Measurements from ENCODE around the gene REM1. TPM values are rescaled to one million over a fixed set of nuclear protein-coding genes. Genes with fewer than 3 reads are reported as not detected.
A peak's percentile ranks its signal among the peaks of the same experiment; 100 is the strongest.
"Not testable (repeated sequence)": the region's sequence is repeated elsewhere in the genome, so short reads cannot be mapped to it uniquely, and the experiment has no call there.

The REM1 gene
- total and polyA plus RNA-seq, 3 donors from 2014 or later, result 1.9 to 3.4 (median 2.6) TPM

- intact Hi-C loops (cut with DNase I; ENCODE audit: low total_unique reads), result no loop called here
- no peaks in the 10 kb centered on the region for H3K9me3 ChIP-seq
- no peaks in the 10 kb centered on the region for H3K36me3 ChIP-seq (ENCODE audit: low read depth, missing control alignments)
- TF ChIP-seq POLR2A (IDR thresholded peaks at IDR 0.05) (no peak), CTCF (IDR thresholded peaks at IDR 0.05) (no peak)
- peak overlapping the region; percentile 71 to 89 for H3K4me3 ChIP-seq
- no peaks in the 10 kb centered on the region for H3K27me3 ChIP-seq
- H3K4me1 ChIP-seq, result peaks cover 27% of the 10 kb centered on the region
- no peak for DNase-seq
- H3K27ac ChIP-seq, result peak overlapping the region in 1 of 2 donors; percentile 33
- WGBS, 2 donors, result 5 to 8% methylated on average over 4 of the region's 4 CpGs
Observed at GRCh38 chr20:31515072-31515774, 40.1 kb downstream of the REM1 start.

GRCh38 chr20:31515775-31516107, 40.7 kb downstream of the REM1 start:
- Histone ChIP-seq H3K4me3 (no peak overlapping the region), H3K27ac (no peak overlapping the region), H3K9me3 (no peaks in the 10 kb centered on the region), H3K27me3 (no peaks in the 10 kb centered on the region), H3K36me3 (ENCODE audit: low read depth, missing control alignments) (no peaks in the 10 kb centered on the region), H3K4me1 (peaks cover 27% of the 10 kb centered on the region)
- WGBS, 2 donors, result 75 to 82% methylated on average over 3 of the region's 3 CpGs
- TF ChIP-seq POLR2A (IDR thresholded peaks at IDR 0.05) (no peak), CTCF (IDR thresholded peaks at IDR 0.05) (no peak)
- no peak for DNase-seq
- intact Hi-C loops (cut with DNase I; ENCODE audit: low total_unique reads), result no loop called here

- 82 to 83% methylated on average over 4 of the region's 4 CpGs for WGBS, 2 donors
- Histone ChIP-seq H3K4me1 (peaks cover 27% of the 10 kb centered on the region), H3K36me3 (ENCODE audit: low read depth, missing control alignments) (no peaks in the 10 kb centered on the region), H3K27ac (no peak overlapping the region), H3K4me3 (no peak overlapping the region), H3K9me3 (no peaks in the 10 kb centered on the region), H3K27me3 (no peaks in the 10 kb centered on the region)
- no peak for DNase-seq
- intact Hi-C loops (cut with DNase I; ENCODE audit: low total_unique reads), result no loop called here
- no peak for TF ChIP-seq POLR2A (IDR thresholded peaks at IDR 0.05)
- TF ChIP-seq CTCF (IDR thresholded peaks at IDR 0.05), result no peak
Observed at GRCh38 chr20:31516166-31516565, 41.1 kb downstream of the REM1 start.

- H3K4me1 ChIP-seq, result peaks cover 27% of the 10 kb centered on the region
- no peaks in the 10 kb centered on the region for H3K27me3 ChIP-seq
- intact Hi-C loops (cut with DNase I; ENCODE audit: low total_unique reads), result no loop called here
- no peak for DNase-seq
- H3K9me3 ChIP-seq, result no peaks in the 10 kb centered on the region
- WGBS, 2 donors, result 83 to 93% methylated on average over 2 of the region's 2 CpGs
- H3K4me3 ChIP-seq, result no peak overlapping the region
- H3K36me3 ChIP-seq (ENCODE audit: low read depth, missing control alignments), result no peaks in the 10 kb centered on the region
- H3K27ac ChIP-seq, result no peak overlapping the region
- TF ChIP-seq POLR2A (IDR thresholded peaks at IDR 0.05), result no peak
- no peak for TF ChIP-seq CTCF (IDR thresholded peaks at IDR 0.05)
Observed at GRCh38 chr20:31516651-31517050, 41.6 kb downstream of the REM1 start.

GRCh38 chr20:31517373-31517772, 42.3 kb downstream of the REM1 start:
- Histone ChIP-seq H3K27ac (no peak overlapping the region), H3K4me3 (no peak overlapping the region), H3K9me3 (no peaks in the 10 kb centered on the region), H3K4me1 (peaks cover 27% of the 10 kb centered on the region), H3K36me3 (ENCODE audit: low read depth, missing control alignments) (no peaks in the 10 kb centered on the region), H3K27me3 (no peaks in the 10 kb centered on the region)
- peak; percentile 32 for DNase-seq
- intact Hi-C loops (cut with DNase I; ENCODE audit: low total_unique reads), result no loop called here
- no peak for TF ChIP-seq POLR2A (IDR thresholded peaks at IDR 0.05)
- no peak for TF ChIP-seq CTCF (IDR thresholded peaks at IDR 0.05)
- WGBS, 2 donors, result 85 to 87% methylated on average over 4 of the region's 4 CpGs

- H3K4me1 ChIP-seq; H3K36me3 ChIP-seq (ENCODE audit: low read depth, missing control alignments); H3K9me3 ChIP-seq; H3K27ac ChIP-seq; intact Hi-C loops (cut with DNase I; ENCODE audit: low total_unique reads); H3K27me3 ChIP-seq; DNase-seq; H3K4me3 ChIP-seq: not testable (repeated sequence)
- WGBS, 2 donors, result 88 to 91% methylated on average over 7 of the region's 7 CpGs
Observed at GRCh38 chr20:31521267-31521666, 46.2 kb downstream of the REM1 start.
